Memory B cell (primary cell): Measurements from ENCODE around the gene NOMO2.
"Not testable (repeated sequence)": the region's sequence is repeated elsewhere in the genome, so short reads cannot be mapped to it uniquely, and the experiment has no call there.

ENCODE experiments used
- ATAC-seq: fragments of 150-1000 bp; cut with Tn5 transposase; 2 replicates; pipeline ENCODE4 v1.10.0; 2021; ENCODE audit warnings: low read depth, mild to moderate bottlenecking, moderate library complexity
- DNase-seq, 2 donors: peaks; one replicate each; pipeline ENCODE4 v3.0.0; 2022; ENCODE audit warnings: low spot score in 2 of 2
- H3K27ac Mint-ChIP-seq: one replicate; pipeline ENCODE4 v1.8.0; 2022; ENCODE audit warnings: mild to moderate bottlenecking, moderate library complexity, mixed read lengths
- H3K27me3 Mint-ChIP-seq: one replicate; pipeline ENCODE4 v1.8.0; 2022; ENCODE audit warnings: mixed read lengths
- H3K36me3 Mint-ChIP-seq: one replicate; pipeline ENCODE4 v1.8.0; 2022; ENCODE audit warnings: mild to moderate bottlenecking, mixed read lengths
- H3K4me1 Mint-ChIP-seq: one replicate; pipeline ENCODE4 v1.8.0; 2022; ENCODE audit warnings: mixed read lengths
- H3K4me3 Mint-ChIP-seq: one replicate; pipeline ENCODE4 v1.8.0; 2022; ENCODE audit warnings: mild to moderate bottlenecking, moderate library complexity, mixed read lengths
- H3K9me3 Mint-ChIP-seq: one replicate; pipeline ENCODE4 v1.8.0; 2022; ENCODE audit warnings: mixed read lengths

NOMO2 gene

GRCh38 chr16:18384869-18385268, 177.0 kb downstream of the NOMO2 start:
- not testable (repeated sequence) for H3K4me1 Mint-ChIP-seq, H3K4me3 Mint-ChIP-seq

GRCh38 chr16:18384098-18384636, 177.7 kb downstream of the NOMO2 start:
- H3K9me3 Mint-ChIP-seq, ATAC-seq, H3K27me3 Mint-ChIP-seq, H3K36me3 Mint-ChIP-seq, H3K4me3 Mint-ChIP-seq, DNase-seq, H3K27ac Mint-ChIP-seq, H3K4me1 Mint-ChIP-seq: not testable (repeated sequence)

More at GRCh38 chr16:18384869-18385268, 177.0 kb downstream of the NOMO2 start:
- not testable (repeated sequence) for H3K36me3 Mint-ChIP-seq, H3K9me3 Mint-ChIP-seq, H3K27ac Mint-ChIP-seq, DNase-seq, H3K27me3 Mint-ChIP-seq, ATAC-seq

- not testable (repeated sequence) for H3K27ac Mint-ChIP-seq, H3K4me1 Mint-ChIP-seq, H3K4me3 Mint-ChIP-seq, H3K27me3 Mint-ChIP-seq, H3K36me3 Mint-ChIP-seq, DNase-seq, H3K9me3 Mint-ChIP-seq, ATAC-seq
Measured at GRCh38 chr16:18382696-18383095, 179.2 kb downstream of the NOMO2 start.
